Measurements from ENCODE around the gene RAET1G.
"Not testable (repeated sequence)": the region's sequence is repeated elsewhere in the genome, so short reads cannot be mapped to it uniquely, and the experiment has no call there.

GRCh38 chr6:149891864-149892263 is 31.1 kb downstream of the RAET1G start:
- TF ChIP-seq CTCF (IDR thresholded peaks at IDR 0.05; ENCODE audit: low read depth, low read length); EZH2phosphoT487 (IDR thresholded peaks at IDR 0.05; ENCODE audit: low read depth): not testable (repeated sequence)

Data from OCI-LY3 (cell line).